ENCODE results near the gene POLR2I.

DNA sequence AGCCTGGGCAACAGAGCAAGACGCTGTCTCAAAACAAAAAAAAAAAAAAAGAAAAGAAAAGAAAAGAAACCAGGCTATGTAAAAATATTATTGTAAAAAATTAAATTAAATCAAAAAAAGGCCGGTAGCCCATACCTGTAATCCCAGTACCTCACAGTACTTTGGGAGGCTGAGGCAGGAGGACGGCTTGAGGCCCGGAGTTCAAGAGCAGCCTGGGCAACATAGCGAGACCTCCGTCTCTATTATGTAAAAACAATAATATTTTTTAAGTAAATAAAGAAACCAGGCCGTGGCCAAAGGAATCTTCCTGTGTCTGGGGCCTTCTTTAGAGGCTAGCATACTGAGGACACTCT is 24.4 kb upstream of the POLR2I start:
- TF ChIP-seq POLR2AphosphoS5 (IDR thresholded peaks at IDR 0.05) (no peak), POLR2A (IDR thresholded peaks at IDR 0.05; ENCODE audit: low read depth) (no peak)
- TF ChIP-seq, protein P1, sequence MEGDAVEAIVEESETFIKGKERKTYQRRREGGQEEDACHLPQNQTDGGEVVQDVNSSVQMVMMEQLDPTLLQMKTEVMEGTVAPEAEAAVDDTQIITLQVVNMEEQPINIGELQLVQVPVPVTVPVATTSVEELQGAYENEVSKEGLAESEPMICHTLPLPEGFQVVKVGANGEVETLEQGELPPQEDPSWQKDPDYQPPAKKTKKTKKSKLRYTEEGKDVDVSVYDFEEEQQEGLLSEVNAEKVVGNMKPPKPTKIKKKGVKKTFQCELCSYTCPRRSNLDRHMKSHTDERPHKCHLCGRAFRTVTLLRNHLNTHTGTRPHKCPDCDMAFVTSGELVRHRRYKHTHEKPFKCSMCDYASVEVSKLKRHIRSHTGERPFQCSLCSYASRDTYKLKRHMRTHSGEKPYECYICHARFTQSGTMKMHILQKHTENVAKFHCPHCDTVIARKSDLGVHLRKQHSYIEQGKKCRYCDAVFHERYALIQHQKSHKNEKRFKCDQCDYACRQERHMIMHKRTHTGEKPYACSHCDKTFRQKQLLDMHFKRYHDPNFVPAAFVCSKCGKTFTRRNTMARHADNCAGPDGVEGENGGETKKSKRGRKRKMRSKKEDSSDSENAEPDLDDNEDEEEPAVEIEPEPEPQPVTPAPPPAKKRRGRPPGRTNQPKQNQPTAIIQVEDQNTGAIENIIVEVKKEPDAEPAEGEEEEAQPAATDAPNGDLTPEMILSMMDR (IDR thresholded peaks at IDR 0.05): no peak
